Psoas muscle (tissue), 8 donors: ENCODE measurements around the gene BRCA2. TPM values are rescaled to one million over a fixed set of nuclear protein-coding genes. Genes with fewer than 3 reads are reported as not detected.

ENCODE experiments used
- ATAC-seq, 4 donors: fragments of 200-7000 bp; cut with Tn5 transposase; one replicate each; pipeline ENCODE4 v1.9.1; 2020; ENCODE audit warnings: moderate library complexity in 3 of 4, mild to moderate bottlenecking in 2 of 4
- DNase-seq, 2 donors: peaks; one replicate each; pipeline ENCODE4 v3.0.0-alpha.2; 2020
- H3K27ac ChIP-seq: fragments of 200-600 bp; one replicate; pipeline ENCODE4 v1.8.0; 2022
- H3K27me3 ChIP-seq, 3 donors: fragments of 200-600 bp in 1 of 3; one replicate each; pipeline versions ENCODE4 v1.6.1 to v1.8.0; 2013 to 2022; ENCODE audit warnings: low read length in 2 of 3, mild to moderate bottlenecking in 2 of 3, moderate library complexity in 1 of 3; ENCODE audit not compliant: insufficient read depth in 3 of 3
- H3K36me3 ChIP-seq, 2 donors: fragments of 200-600 bp in 1 of 2; one replicate each; pipeline versions ENCODE4 v1.6.1 to v1.8.0; 2013 to 2022; ENCODE audit warnings: low read depth in 1 of 2, mild to moderate bottlenecking in 1 of 2, moderate library complexity in 1 of 2; ENCODE audit not compliant: insufficient read depth in 1 of 2
- H3K4me1 ChIP-seq: fragments of 200-600 bp; one replicate; pipeline ENCODE4 v1.8.0; 2022
- H3K4me3 ChIP-seq: fragments of 200-600 bp; one replicate; pipeline ENCODE4 v1.8.0; 2022; ENCODE audit warnings: mild to moderate bottlenecking
- H3K9me3 ChIP-seq: fragments of 200-600 bp; one replicate; pipeline ENCODE4 v1.8.0; 2022
- WGBS, 3 donors: extraction: QIAGEN DNeasy Blood & Tissue Kit; methylation state at CpG; one replicate each; pipeline versions ENCODE4 v1.1.6 to v1.1.7; 2013; 5-methylcytosine and 5-hydroxymethylcytosine counted together
- intact Hi-C, 2 donors: fragments of 100-400 bp; cut with DNase I; formaldehyde crosslinking; loops; one replicate each; pipeline versions ENCODE4 v1.11.0 to v1.14.2; 2022
- polyA plus RNA-seq, 3 donors: library from polyadenylated mRNA; stranded (reverse); fragments of 200-250 nt; gene quantifications; one replicate each; pipeline ENCODE4 v1.2.3, GENCODE V29; 2013
- total RNA-seq, 4 donors: library from RNA; stranded (reverse); fragmentation: NEBNext Ultra II Directional in 2 of 4; extraction: Animal tissue kit (Norgen Biotek cat#: 25700) in 2 of 4; gene quantifications; one replicate each; pipeline versions ENCODE4 v1.2.1 to v1.2.4, GENCODE V29; 2021 to 2023
- TF ChIP-seq, protein P1 (sequence below): fragments of 200-600 bp; IDR thresholded peaks from one replicate; pipeline ENCODE4 v1.8.0; 2022; ENCODE audit warnings: antibody characterized with exemption
- donor health status: healthy with polysubstance abuse.
- donor health status: DM: no; HTN: no; CAD: no; lungs with moderate emphysema.
- donor health status: Bipolar disorder and iron deficiency.
- donor health status: healthy.
- donor health status: DM: yes; HTN: yes; CAD: no.
- donor health status: DM: no; HTN: no; CAD: no.
- donor health status: DM: no; HTN: no; CAD: no.
- donor health status: DM: yes; HTN: yes; CAD: no.

BRCA2 gene
- total and polyA plus RNA-seq, 7 donors: 0.01 to 0.34 (median 0.11) TPM

DNA sequence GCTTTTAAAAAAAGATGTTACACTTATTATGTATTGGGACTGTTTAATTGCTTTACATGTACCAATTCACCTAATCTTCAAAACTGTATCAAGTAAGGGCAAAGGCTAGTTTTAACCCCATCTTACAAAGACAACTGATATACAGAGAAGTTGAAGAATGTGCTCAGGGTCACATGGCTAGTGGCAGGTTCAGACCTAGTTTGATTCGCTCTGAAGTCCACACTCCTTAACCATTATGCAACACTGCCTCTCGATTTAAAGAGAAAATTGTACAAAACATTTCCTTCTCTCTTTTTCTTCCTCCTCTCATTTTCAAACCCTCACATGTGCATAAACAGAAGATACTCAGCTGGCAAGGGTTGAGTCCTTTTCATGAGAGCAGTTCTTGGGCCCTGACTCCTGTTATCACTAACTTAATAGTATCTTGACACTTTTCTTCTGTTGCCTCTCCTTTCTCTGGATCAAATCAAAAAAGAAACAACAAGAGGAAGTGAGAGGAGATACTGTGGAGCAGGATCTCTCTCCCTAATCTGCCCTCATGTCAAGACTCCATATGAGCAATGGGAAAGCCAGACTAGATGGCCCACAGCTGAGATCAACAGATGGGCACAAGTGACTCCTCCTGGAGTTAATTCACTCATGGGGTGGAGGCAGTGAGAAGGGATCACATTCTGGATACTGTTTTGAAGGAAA, 131.6 kb downstream of the BRCA2 start:
- intact Hi-C loops: no loop called here
- Histone ChIP-seq H3K27ac (no peak overlapping the region), H3K4me3 (no peak overlapping the region), H3K36me3 (peaks cover 5 to 34% of the 10 kb centered on the region in 2 donors), H3K27me3 (no peaks in the 10 kb centered on the region), H3K9me3 (no peaks in the 10 kb centered on the region), H3K4me1 (peaks cover 4% of the 10 kb centered on the region)
- 81 to 93% (median 84%) methylated on average over 2 of the region's 2 CpGs for WGBS, 3 donors
- TF ChIP-seq, protein P1, sequence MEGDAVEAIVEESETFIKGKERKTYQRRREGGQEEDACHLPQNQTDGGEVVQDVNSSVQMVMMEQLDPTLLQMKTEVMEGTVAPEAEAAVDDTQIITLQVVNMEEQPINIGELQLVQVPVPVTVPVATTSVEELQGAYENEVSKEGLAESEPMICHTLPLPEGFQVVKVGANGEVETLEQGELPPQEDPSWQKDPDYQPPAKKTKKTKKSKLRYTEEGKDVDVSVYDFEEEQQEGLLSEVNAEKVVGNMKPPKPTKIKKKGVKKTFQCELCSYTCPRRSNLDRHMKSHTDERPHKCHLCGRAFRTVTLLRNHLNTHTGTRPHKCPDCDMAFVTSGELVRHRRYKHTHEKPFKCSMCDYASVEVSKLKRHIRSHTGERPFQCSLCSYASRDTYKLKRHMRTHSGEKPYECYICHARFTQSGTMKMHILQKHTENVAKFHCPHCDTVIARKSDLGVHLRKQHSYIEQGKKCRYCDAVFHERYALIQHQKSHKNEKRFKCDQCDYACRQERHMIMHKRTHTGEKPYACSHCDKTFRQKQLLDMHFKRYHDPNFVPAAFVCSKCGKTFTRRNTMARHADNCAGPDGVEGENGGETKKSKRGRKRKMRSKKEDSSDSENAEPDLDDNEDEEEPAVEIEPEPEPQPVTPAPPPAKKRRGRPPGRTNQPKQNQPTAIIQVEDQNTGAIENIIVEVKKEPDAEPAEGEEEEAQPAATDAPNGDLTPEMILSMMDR: no peak
- DNase-seq (no peak), ATAC-seq (no peak)

DNA sequence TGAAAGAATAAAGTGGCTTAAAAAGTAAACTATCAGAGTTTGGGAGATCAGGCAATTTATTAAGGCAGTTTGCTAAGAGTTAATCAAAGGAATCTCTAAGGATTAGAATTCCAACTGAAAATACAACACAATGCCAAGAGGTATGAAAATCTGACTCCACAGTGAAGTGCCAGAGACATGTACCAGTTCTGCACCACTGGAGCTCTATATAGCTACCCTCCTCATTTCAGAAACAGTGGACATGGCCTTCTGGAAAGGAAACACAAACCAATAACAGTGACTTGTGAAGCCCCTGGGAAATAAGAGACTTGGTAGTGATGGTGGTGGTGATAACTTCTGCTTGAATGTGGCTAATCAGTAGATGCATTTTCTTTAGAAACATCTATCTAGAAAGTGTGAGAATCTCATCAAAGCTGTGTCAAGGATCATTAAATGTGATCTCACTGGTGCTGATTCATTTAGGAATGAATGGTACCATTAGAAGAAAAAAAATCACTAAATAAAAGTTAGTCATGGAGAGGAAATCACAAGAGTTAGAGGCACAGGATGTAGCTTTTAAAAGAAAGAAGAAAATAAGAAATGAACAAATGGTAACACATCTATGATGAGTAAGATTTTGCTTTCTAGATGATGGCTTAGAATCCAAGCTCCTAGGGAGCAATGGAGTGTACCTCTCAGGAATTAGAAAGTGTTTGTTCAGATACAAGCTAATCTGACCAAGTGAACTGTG, 132.8 kb downstream of the BRCA2 start:
- Histone ChIP-seq H3K9me3 (no peaks in the 10 kb centered on the region), H3K27me3 (no peaks in the 10 kb centered on the region), H3K36me3 (peaks cover 5 to 29% of the 10 kb centered on the region in 2 donors), H3K27ac (no peak overlapping the region), H3K4me3 (no peak overlapping the region), H3K4me1 (peaks cover 4% of the 10 kb centered on the region)
- intact Hi-C loops: no loop called here
- TF ChIP-seq, protein P1: no peak
- no peak for DNase-seq
- ATAC-seq: no peak

DNA sequence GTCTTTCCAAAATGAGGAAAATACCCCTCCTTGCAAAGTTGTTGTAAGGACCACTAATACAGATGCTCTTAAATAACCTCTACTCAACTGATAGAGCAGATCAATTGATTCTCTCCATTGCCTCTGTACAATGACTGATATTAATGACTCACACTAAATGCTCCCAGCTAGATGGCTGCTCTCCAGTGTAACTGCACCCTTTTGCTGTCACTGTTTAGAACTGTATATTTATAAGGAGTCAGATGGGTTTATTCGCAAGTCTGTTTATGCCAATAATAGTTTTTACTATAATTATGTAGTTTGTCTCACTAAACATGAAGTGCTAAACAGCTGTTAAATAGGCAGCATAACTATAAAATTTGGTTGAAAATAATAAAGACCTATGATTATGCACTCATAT, 133.7 kb downstream of the BRCA2 start:
- H3K27me3 ChIP-seq: no peaks in the 10 kb centered on the region
- H3K9me3 ChIP-seq: no peaks in the 10 kb centered on the region
- intact Hi-C loops: no loop called here
- ATAC-seq (no peak), DNase-seq (no peak)
- 47 to 82% (median 50%) methylated on average over 1 of the region's 1 CpG for WGBS, 3 donors
- TF ChIP-seq, protein P1: no peak
- H3K4me1 ChIP-seq: peaks cover 4% of the 10 kb centered on the region
- no peak overlapping the region for H3K27ac ChIP-seq
- peaks cover 5 to 21% of the 10 kb centered on the region in 2 donors for H3K36me3 ChIP-seq
- no peak overlapping the region for H3K4me3 ChIP-seq

Other genes with a start within 250 kb of the BRCA2 start
- not detected for gene ZAR1L, start 145 bp upstream of the BRCA2 start, total RNA-seq
- gene ZAR1L, start 145 bp upstream of the BRCA2 start, polyA plus RNA-seq: not detected
- 1 to 10 TPM; 2.7 to 7.3 (median 4.8) TPM for gene N4BP2L1, start 112.6 kb downstream of the BRCA2 start, total RNA-seq
- gene N4BP2L1, start 112.6 kb downstream of the BRCA2 start, polyA plus RNA-seq: 1 to 10 TPM; 2.7 to 3.9 (median 3.4) TPM
- 100 to 1,000 TPM; 102 to 153 (median 132) TPM for gene N4BP2L2, start 223.3 kb downstream of the BRCA2 start, total RNA-seq
- 10 to 100 TPM; 23.6 to 77.3 (median 48.5) TPM for gene N4BP2L2, start 223.3 kb downstream of the BRCA2 start, polyA plus RNA-seq